Erythroblast (primary cell): ENCODE measurements around the gene LGALS14.
"Not testable (repeated sequence)": the region's sequence is repeated elsewhere in the genome, so short reads cannot be mapped to it uniquely, and the experiment has no call there.

Experiments used
- DNase-seq, 2 experiments: peaks; one replicate each; lab custom pipeline; 2025; lab: John Stamatoyannopoulos, UW
- GATA1 ChIP-seq: IDR thresholded peaks from 2 replicates; pipeline ENCODE4 v1.6.1; 2011; ENCODE audit warnings: low read depth, mild to moderate bottlenecking, control low read depth, low read length, moderate library complexity
- POLR2A ChIP-seq: IDR thresholded peaks from 2 replicates; pipeline ENCODE4 v1.6.1; 2011; ENCODE audit warnings: mild to moderate bottlenecking, low read length

Gene LGALS14

GRCh38 chr19:39679791-39680168, 24.5 kb upstream of the LGALS14 start:
- DNase-seq, result no peak
- TF ChIP-seq GATA1, result no peak

GRCh38 chr19:39680593-39680992, 23.7 kb upstream of the LGALS14 start:
- TF ChIP-seq GATA1 (no peak), POLR2A (no peak)
- no peak for DNase-seq

- TF ChIP-seq POLR2A (no peak), GATA1 (no peak)
- no peak for DNase-seq
These were observed 22.9 kb upstream of the LGALS14 start for GRCh38 chr19:39681416-39681815.

GRCh38 chr19:39684267-39684666, 20.0 kb upstream of the LGALS14 start:
- no peak for DNase-seq
- TF ChIP-seq POLR2A (no peak), GATA1 (no peak)

- no peak for TF ChIP-seq POLR2A
- TF ChIP-seq GATA1, result no peak
These were observed 17.5 kb upstream of the LGALS14 start for GRCh38 chr19:39686739-39687138.

GRCh38 chr19:39688637-39689036, 15.6 kb upstream of the LGALS14 start:
- DNase-seq, result not testable (repeated sequence)

More at GRCh38 chr19:39686739-39687138, 17.5 kb upstream of the LGALS14 start:
- DNase-seq, result no peak

- no peak for DNase-seq
- TF ChIP-seq POLR2A (no peak), GATA1 (no peak)
These were observed 12.1 kb upstream of the LGALS14 start for GRCh38 chr19:39692166-39692565.

GRCh38 chr19:39692822-39693221, 11.5 kb upstream of the LGALS14 start:
- TF ChIP-seq POLR2A (no peak), GATA1 (no peak)
- DNase-seq, result no peak

GRCh38 chr19:39695759-39696158, 8.5 kb upstream of the LGALS14 start:
- DNase-seq, result no peak

GRCh38 chr19:39696387-39696786, 7.9 kb upstream of the LGALS14 start:
- TF ChIP-seq GATA1 (no peak), POLR2A (no peak)
- no peak for DNase-seq

More at GRCh38 chr19:39695759-39696158, 8.5 kb upstream of the LGALS14 start:
- TF ChIP-seq GATA1 (no peak), POLR2A (no peak)

- TF ChIP-seq POLR2A (no peak), GATA1 (no peak)
These were observed 5.7 kb upstream of the LGALS14 start for GRCh38 chr19:39698535-39698934.

GRCh38 chr19:39701291-39701690, 3.0 kb upstream of the LGALS14 start:
- no peak for DNase-seq
- TF ChIP-seq GATA1 (no peak), POLR2A (no peak)

More at GRCh38 chr19:39698535-39698934, 5.7 kb upstream of the LGALS14 start:
- DNase-seq, result no peak

GRCh38 chr19:39705578-39706188, 1.4 kb downstream of the LGALS14 start:
- DNase-seq, result no peak
- no peak for TF ChIP-seq POLR2A
- TF ChIP-seq GATA1, result no peak

- DNase-seq, result no peak
- TF ChIP-seq GATA1 (no peak), POLR2A (no peak)
These were observed 4.3 kb downstream of the LGALS14 start for GRCh38 chr19:39708594-39708993.

- DNase-seq, result no peak
- TF ChIP-seq GATA1 (no peak), POLR2A (no peak)
These were observed 5.0 kb downstream of the LGALS14 start for GRCh38 chr19:39709026-39709872.
